GM12874 (cell line): Measurements from ENCODE around the gene CXCR4.

Source experiments
- CTCF ChIP-seq: IDR thresholded peaks from 2 replicates; pipeline ENCODE4 v1.5.1; 2011; ENCODE audit warnings: low read depth, mild to moderate bottlenecking, control low read depth, low read length, moderate library complexity; ENCODE audit not compliant: insufficient read depth

The CXCR4 gene

DNA sequence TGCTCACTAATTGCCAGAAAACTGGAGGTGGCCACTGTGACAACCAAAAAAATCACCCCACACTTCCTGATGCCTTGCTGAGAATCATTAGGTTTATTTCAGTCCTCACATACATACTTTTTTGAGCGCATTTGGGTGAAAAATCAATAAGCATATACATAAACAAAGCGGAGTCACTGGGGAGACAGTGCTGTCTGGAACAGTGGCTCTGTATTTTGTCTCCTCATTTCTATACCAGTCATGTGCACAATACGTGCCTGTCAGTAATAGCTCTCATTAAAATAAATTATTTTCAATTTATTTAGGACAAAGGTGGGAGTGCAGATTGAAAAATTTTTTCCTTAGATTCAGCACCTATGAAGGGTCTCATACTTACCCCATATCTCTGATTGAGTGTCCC, 48.2 kb downstream of the CXCR4 start:
- TF ChIP-seq CTCF, result no peak

GRCh38 chr2:136068581-136069227, 49.2 kb downstream of the CXCR4 start:
- no peak for TF ChIP-seq CTCF

GRCh38 chr2:136067897-136068580, 49.9 kb downstream of the CXCR4 start:
- TF ChIP-seq CTCF, result no peak

DNA sequence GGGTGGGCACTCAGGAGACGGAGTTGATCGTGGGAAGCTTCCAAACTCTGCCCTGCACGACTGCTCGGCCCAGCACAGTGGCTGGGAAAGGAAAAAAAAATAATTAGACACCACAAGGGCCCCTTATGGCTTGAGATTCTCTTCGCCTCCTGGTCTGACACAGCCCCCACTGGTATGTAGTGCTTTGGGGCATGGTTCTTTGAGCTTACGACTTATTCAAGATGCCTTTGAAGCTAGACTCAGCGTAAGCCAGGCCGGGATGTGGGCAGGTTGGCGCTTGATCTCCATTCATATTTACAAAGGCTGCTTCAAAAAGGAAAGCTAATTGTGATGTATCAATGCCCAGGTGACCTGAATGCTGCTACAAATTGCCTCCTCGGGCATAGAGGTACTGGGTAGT, 50.5 kb downstream of the CXCR4 start:
- TF ChIP-seq CTCF, result no peak

- no peak for TF ChIP-seq CTCF
Observed at GRCh38 chr2:136065907-136066306, 52.0 kb downstream of the CXCR4 start.

- TF ChIP-seq CTCF, result no peak
Observed at GRCh38 chr2:136065384-136065783, 52.6 kb downstream of the CXCR4 start.
